H1 (cell line): ENCODE results near the gene TFF2.

Source experiments
- BCL11A ChIP-seq, 2 experiments: IDR thresholded peaks; one replicate each; pipeline ENCODE4 v1.6.1; 2011; ENCODE audit warnings: low read depth in 2 of 2, low read length in 2 of 2, mild to moderate bottlenecking in 2 of 2
- JUND ChIP-seq: IDR thresholded peaks from 2 replicates; pipeline ENCODE4 v1.6.1; 2011; ENCODE audit warnings: mild to moderate bottlenecking, improper control_type of control experiment, low read length
- POLR2A ChIP-seq, 2 experiments: IDR thresholded peaks; 1 replicate in 1 of 2; 2 replicates in 1 of 2; pipeline ENCODE4 v1.6.1; 2011; ENCODE audit warnings: low read depth in 2 of 2, low read length in 2 of 2, mild to moderate bottlenecking in 2 of 2; ENCODE audit errors: control extremely low read depth in 1 of 2
- TF ChIP-seq, protein P1 (sequence below), 3 experiments: IDR thresholded peaks; 1 replicate in 2 of 3; 2 replicates in 1 of 3; pipeline versions ENCODE4 v1.5.1 to v1.6.1; 2011; ENCODE audit warnings: low read length in 3 of 3, mild to moderate bottlenecking in 3 of 3, inconsistent platforms in 2 of 3, low read depth in 1 of 3, moderate library complexity in 1 of 3; ENCODE audit not compliant: insufficient read depth in 1 of 3; ENCODE audit errors: control extremely low read depth in 1 of 3

DNA sequence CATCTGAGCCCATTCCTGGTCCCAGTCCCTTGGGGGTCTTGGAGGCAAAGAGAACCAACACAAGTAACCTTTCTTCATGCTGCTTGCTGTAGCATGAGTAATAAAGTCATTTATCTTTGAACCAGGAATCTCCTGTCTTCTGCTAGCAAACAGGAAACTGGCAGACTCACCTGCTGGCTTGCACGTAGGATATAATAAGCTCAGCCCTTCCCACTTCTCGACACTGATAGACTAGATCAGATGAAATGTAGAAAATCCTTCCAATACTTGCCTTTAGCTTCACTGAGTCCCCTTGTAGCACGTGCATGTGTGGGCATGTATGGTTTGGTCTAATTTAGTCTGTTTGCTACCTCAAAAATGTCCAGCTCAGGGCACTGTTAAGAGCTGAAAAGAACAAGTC, 6.5 kb upstream of the TFF2 start:
- TF ChIP-seq POLR2A (IDR thresholded peaks at IDR 0.05; ENCODE audit: control extremely low read depth in 1 of 2, low read depth in 2 of 2, low read length in 2 of 2) (no peak), BCL11A (IDR thresholded peaks at IDR 0.05; ENCODE audit: low read depth in 2 of 2, low read length in 2 of 2) (no peak), JUND (no peak)
- TF ChIP-seq, protein P1, sequence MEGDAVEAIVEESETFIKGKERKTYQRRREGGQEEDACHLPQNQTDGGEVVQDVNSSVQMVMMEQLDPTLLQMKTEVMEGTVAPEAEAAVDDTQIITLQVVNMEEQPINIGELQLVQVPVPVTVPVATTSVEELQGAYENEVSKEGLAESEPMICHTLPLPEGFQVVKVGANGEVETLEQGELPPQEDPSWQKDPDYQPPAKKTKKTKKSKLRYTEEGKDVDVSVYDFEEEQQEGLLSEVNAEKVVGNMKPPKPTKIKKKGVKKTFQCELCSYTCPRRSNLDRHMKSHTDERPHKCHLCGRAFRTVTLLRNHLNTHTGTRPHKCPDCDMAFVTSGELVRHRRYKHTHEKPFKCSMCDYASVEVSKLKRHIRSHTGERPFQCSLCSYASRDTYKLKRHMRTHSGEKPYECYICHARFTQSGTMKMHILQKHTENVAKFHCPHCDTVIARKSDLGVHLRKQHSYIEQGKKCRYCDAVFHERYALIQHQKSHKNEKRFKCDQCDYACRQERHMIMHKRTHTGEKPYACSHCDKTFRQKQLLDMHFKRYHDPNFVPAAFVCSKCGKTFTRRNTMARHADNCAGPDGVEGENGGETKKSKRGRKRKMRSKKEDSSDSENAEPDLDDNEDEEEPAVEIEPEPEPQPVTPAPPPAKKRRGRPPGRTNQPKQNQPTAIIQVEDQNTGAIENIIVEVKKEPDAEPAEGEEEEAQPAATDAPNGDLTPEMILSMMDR (IDR thresholded peaks at IDR 0.05; ENCODE audit: control extremely low read depth in 1 of 3, insufficient read depth in 1 of 3, low read depth in 1 of 3, low read length in 3 of 3) = no peak
